Measurements from ENCODE around the gene PTPN2.

GRCh38 chr18:12885500-12885899 lies 1.5 kb upstream of the PTPN2 start:
- TF ChIP-seq GATA2 (IDR thresholded peaks at IDR 0.05; ENCODE audit: low read depth, low read length), result no peak
- TF ChIP-seq GATA3 (IDR thresholded peaks at IDR 0.05; ENCODE audit: low read depth, low read length), result no peak
